Epithelial cell of esophagus (primary cell): ENCODE results near the gene PDE1A.

Source experiments
- DNase-seq: peaks from one replicate; pipeline ENCODE4 v3.0.0; 2010; ENCODE audit warnings: low read depth
- H3K4me3 ChIP-seq: 2 replicates; pipeline ENCODE4 v1.5.1; 2011; ENCODE audit warnings: mild to moderate bottlenecking, low read length, control low read depth
- CTCF ChIP-seq: IDR thresholded peaks from 2 replicates; pipeline ENCODE4 v1.5.1; 2011; ENCODE audit warnings: low read depth, mild to moderate bottlenecking, low read length, control low read depth, inconsistent platforms; ENCODE audit not compliant: insufficient read depth; ENCODE audit errors: missing control alignments

The PDE1A gene

GRCh38 chr2:182144041-182144775 lies 282.6 kb downstream of the PDE1A start:
- DNase-seq, result no peak
- no peak for TF ChIP-seq CTCF
- no peak overlapping the region for H3K4me3 ChIP-seq

- no peak for DNase-seq
- H3K4me3 ChIP-seq, result no peak overlapping the region
- no peak for TF ChIP-seq CTCF
Measured at GRCh38 chr2:182142062-182142461, 284.8 kb downstream of the PDE1A start.

GRCh38 chr2:182134201-182134600 lies 292.6 kb downstream of the PDE1A start:
- no peak for TF ChIP-seq CTCF
- no peak overlapping the region for H3K4me3 ChIP-seq
- DNase-seq, result no peak

GRCh38 chr2:182133195-182133891 lies 293.5 kb downstream of the PDE1A start:
- H3K4me3 ChIP-seq, result no peak overlapping the region
- no peak for TF ChIP-seq CTCF
- DNase-seq, result peak; percentile 40

GRCh38 chr2:182132605-182133004 lies 294.2 kb downstream of the PDE1A start:
- DNase-seq, result no peak

GRCh38 chr2:182128821-182129707 lies 297.8 kb downstream of the PDE1A start:
- no peak overlapping the region for H3K4me3 ChIP-seq
- no peak for TF ChIP-seq CTCF
- no peak for DNase-seq

More at GRCh38 chr2:182132605-182133004, 294.2 kb downstream of the PDE1A start:
- H3K4me3 ChIP-seq, result no peak overlapping the region
- peak; percentile 37 for TF ChIP-seq CTCF
